Stimulated activated CD4-positive, alpha-beta T cell treated with anti-CD3 and anti-CD28 coated beads, Interleukin-15, amount 100 ng/mL, for 1 hour (primary cell): ENCODE results near the gene C1orf159.

Source experiments
- DNase-seq, 2 donors: peaks; one replicate each; pipeline ENCODE4 v3.0.0-alpha.2; 2020; ENCODE audit warnings: low read depth in 1 of 2, low spot score in 1 of 2

The C1orf159 gene

DNA sequence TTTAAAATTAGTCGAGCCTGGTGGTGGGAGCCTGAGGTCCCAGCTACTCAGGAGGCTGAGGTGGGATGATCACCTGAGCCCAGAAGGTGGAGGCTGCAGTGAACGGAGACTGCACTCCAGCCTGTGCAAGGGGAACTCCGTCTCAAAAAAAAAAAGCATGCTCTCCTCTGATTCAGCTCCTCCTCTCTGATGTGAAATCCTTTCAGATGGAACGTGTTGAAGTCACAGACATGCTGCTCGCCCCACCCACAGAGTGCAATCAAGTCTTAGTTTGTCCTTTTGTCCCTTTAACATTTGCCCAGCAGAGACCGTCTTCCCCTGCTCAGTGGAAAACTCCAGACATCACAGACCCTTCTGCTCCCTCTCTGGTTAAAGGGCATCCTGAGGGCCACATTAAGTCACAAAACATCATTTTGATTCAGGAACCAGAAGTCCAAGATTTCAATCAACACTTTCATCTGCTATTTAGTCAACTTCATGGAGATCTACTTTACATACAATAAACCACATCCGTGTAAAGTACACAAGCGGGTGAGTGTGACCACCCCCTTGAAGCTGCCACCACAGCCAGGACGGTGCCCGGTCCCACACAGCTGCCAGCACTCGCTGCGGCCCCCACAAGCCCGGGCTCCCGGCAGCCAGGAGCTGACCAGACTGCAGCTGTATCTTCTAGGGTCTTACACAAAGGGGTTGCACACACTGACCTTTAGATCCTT lies 22.8 kb downstream of the C1orf159 start:
- no peak for DNase-seq

DNA sequence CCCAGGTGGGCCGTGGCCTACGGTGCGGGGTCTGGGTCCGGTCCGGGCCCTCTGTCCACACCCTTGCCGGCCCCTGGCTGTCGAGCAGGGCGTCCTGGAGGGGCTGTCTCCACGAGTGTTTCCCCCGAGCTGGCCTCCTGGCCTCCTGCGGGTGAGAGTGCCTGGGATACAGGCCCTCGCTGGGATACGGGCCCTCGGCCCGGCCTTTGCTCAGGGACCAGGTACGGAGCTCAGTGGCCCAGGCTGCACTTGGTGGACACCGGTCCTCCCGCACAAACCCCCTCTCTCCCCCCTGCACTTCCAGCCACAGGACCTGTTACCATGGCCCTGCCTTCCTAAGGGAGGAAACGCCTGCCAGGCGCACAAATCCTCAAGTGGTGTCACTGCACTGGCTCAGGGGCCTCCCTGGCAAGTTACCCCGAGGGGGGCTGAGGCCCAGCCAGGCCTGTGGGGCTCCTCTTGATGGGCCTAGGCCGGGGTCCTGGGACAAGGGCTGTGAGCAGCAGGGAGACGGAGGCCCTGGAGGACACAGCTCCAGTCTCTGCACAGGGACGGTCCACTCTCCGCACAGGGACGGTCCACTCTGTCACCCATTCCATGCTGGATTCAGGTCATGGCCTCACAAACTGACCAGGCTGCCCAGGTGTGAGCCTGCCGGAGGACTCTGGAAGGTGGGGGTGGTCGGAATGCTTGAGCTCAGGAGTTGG lies 23.6 kb downstream of the C1orf159 start:
- DNase-seq = no peak

DNA sequence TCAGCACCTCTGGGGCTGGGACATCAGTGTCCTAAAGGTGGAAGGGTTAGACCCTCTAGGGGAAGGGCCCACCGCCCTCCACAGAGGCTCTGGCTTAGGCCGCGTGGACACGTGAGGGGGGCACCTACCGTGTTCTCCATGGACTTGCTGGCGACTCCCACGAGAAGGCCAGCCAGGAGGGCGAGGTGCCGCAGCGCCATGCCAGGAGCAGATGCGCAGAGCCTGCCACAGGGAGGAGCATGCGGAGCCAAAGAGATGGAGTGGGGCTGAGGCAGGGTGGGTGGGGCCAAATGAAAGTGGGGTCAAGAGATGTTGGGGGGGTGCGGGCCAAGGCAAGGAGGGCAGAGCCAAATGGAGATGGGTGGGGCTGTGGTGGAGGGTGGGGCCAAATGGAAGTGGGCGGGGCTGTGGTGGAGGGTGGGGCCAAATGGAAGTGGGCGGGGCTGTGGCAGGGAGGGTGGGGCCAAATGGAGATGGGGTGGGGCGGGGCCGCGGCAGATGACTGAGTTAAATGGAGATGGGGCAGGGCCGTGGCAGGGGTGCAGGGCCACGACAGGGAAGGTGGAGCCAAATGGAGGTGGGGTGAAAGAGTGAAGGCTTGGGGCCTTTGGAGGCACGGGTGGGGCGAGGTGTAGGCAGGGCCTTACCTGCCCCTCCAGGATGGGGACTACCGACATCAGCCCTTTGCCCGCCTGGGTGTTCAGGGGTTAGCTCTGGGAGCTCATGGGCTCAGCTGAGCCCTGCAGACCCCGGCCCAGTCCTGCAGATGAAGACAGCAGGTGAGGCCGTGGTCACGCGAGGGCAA lies 24.3 kb downstream of the C1orf159 start:
- DNase-seq = no peak

DNA sequence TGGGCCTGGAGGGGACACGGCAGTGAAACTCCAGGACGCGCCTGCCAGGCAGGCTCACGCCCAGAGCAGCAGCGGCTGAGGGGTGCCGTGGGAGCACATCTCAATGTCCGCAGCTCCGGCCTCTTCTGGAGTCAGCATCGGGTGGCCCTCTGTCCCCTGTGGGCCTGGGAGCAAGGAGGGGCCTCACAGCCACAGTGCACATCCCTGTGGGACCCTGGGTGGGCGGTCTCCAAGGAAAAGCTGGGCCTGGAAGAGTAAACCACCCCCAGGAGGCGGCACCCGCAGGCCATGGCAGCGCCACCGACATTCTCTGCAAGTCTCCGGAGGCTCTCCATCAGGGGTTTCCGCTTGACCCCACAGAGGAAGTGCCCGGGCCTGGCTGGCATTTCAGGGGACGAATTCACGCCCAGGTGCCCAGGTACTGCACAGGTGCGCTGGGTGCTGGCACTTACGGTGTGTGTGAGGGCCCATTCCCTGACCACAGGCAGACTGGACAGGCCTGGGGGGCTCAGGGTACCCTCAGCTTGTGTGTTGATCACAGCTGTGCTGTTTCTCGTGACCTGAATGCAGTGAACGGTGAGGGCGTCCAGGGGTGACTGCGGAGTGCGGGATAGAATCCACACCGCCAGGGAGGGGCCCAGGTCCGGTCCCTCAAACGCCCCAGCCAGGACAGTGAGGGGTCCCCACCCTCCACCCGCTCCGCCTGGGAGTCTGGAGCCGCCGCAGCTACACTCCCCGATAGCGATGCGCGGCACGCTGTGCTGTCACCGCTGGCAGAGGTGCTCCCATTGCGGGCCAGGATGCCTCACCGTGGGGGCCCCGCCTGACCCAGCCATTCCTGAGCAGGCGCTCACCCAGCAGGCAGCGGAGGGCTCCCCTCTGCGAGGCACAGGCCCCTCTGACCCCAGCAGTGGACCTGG lies 25.2 kb downstream of the C1orf159 start:
- no peak for DNase-seq

DNA sequence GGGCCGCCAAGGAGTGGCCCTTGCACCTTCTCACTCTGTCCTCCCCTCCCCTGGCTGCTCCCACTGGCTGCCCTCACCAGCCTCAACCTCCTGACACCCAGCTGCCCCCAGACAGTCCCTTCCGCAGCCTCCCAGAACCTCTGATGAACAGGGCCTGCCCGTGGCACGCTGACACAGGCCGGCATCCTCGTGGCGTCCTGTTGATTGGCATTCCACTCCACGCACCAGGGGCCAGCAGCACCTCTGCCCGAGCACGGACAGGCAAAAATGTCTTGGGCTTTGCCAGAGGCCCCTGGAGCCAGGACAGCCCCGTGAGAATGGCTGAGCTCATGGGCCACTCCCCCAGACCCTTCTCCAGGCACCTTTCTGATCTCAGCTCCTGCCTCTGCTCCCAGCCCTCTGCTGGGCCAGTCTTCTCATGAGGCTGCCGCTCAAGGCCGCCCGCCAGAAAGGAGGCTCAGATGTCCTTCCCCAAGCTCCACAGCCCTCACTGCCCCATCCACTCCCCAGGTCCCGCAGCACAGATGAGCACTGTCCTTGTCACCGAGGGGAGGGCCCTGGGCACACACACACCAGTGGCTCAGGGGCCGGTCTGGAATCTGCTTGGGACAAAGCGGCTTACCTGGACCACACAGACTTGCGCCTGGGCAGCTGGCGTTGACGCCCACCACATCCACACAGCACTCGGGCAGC lies 26.0 kb downstream of the C1orf159 start:
- no peak for DNase-seq

DNA sequence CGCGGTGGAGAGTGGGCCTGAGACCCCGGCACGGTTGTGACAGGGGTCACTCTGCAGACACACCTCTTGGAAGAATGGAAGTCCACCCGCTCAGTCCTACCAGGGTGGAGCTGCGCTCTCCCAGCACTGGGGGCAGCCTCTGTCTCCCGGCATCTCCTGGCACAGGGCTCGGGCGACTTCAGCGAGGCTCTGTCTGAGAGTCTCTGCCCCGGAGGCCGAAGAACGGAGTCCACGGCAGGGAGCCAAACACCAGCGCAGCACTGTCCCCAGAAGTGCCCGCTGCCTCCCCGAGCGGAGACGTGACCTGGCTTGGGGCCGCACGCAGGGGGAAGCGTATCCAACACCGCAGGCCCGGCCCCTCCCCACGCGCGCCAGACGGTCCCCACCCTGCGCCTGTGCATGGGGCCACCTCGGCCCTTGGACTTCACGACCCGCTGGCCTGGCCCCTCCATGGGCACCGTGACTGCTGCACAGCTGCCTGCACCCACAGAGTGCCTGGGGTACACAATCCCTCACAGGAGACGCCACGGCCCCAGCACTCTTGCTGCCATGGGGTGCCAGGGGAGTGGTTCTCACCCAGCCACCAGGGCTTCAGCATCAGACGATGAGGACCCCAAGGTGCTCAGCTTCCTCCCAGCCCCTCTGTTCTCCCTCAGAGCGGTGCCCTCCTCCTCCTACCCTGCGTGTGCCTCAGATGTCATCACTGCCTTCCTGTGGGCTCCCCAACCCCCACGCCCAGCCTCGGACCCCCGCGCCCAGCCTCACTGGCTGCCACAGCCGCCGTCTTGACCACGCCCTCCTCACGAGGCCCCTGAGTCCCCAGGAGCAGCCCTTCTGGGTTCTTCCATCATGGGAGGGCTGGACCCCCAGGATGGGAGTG lies 26.8 kb downstream of the C1orf159 start:
- no peak for DNase-seq

DNA sequence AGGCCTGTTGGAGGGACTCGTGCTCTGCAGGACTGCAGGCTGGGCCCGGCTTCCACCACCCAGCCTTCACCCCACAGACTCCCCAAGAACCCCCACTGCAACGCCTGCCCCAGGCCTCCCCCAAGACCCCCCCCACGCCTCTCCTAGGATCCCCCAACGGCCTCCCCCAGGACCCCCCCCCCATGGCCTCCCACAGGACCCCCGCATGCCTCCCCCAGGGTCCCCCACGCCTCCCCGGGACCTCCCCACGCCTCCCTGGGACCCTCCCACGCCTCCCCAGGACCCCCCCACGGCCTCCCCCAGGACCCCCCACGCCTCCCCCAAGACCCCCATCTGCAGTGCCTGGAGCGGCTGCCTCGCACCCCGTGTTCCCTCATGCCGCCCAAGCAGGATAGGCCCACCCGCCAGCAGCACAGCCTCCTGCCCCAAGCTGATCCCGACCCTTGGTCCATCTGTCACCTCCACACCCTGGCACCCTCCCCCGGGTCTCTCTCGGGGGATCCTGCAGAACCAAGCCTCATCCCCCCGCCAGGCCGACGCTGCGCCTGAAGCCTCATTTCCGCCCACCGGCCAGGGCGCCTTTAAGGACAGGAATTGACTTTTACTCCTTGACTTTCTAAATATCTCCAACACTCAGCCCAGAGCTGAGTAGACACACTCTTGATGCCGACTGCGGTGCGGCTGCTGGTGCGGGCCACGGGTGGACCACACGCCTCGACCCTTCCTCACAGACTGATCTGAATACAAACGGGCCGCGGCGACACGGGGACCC lies 27.7 kb downstream of the C1orf159 start:
- no peak for DNase-seq

DNA sequence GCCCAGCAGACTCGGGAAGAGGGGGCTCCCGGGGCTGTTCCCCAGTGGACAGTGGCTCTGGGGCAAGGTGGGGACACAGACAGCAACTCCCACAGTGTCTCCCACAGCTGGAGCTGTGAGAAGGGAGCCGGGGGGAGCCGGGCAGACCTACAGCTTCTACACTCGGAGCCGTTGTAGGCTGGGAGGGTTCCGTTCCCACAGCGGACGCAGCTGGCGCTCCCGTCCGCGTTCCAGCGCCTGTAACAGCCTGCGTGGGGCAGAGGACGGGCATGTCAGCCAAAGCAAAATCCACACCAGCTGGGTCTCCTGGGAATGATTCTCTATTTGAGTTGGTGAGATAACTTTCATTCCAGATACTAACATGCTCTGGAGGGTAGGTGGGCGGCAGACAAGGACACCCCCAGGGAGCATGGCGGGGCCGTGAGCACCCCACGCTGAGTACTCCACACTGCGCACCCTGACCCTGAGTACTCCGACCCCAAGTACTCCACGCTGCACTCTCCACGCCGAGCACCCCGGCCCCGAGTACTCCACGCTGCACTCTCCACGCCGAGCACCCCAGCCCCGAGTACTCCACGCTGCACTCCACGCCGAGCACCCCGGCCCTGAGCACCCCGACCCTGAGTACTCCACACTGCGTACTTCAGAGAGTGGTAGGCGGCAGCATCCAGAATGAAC lies 28.4 kb downstream of the C1orf159 start:
- DNase-seq = no peak

DNA sequence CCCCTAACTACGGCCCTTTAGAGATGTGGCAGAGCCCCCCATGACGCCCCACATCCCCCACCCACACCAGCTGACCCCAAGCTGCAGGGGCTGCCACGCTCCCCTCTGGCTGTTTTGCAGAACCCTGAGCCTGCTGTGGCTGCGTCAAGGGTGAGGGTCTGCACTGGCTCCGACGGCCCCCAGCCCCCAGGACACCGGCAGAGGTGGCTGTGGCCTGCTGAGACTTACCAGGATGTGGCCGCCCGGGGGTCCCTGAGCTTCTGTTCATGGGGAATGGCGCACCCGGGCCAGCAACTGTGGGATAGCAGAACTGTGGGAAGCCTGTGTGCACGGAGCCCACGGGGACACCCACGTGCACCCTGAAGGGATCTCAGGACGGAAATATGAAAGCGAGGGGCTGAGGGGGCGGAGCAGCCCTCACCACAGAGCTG lies 29.0 kb downstream of the C1orf159 start:
- no peak for DNase-seq

DNA sequence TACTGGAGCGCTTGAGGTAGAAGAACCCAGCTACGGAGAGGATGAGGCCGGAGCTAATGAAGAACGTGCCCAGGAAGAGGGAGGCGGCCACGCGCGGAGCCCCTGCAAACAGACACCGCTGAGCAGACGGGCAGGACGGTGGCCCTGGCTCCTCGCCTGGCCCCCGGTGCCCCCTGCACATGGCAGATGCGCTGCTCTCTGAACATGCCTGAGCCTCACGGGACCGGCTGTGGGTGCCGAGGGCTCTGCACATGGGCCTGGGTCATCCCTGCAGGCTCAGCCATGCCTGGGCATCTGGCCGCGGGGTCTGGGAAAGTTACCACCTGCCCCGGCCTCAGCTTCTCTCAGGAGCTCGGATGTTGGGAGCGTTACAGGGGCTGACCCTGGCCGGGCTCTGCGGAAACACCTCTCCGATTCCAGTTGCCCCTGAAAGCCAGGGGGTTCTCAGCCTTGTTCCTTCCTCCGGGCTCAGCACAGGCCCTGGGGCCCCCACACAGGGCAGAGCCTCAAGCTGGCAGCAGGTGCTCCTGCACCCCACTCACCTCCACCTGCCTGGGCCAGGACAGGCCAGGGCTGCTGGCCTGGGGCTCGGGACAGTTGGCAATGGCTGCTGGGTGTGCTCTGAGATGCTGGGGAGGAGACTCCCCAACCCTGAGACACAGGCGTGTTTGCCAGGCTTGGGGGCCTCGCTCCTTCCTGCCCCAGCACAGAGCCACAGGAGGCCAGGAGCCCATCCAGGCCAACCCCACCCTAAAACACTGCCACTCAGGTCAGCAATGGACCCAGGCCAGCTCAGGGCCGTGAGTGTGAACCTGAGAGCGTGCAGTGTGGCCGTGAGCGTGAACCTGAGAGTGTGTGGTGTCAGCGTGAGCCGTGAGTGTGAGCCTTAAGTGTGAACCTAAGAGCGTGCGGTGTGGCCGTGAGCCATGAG lies 29.7 kb downstream of the C1orf159 start:
- no peak for DNase-seq

DNA sequence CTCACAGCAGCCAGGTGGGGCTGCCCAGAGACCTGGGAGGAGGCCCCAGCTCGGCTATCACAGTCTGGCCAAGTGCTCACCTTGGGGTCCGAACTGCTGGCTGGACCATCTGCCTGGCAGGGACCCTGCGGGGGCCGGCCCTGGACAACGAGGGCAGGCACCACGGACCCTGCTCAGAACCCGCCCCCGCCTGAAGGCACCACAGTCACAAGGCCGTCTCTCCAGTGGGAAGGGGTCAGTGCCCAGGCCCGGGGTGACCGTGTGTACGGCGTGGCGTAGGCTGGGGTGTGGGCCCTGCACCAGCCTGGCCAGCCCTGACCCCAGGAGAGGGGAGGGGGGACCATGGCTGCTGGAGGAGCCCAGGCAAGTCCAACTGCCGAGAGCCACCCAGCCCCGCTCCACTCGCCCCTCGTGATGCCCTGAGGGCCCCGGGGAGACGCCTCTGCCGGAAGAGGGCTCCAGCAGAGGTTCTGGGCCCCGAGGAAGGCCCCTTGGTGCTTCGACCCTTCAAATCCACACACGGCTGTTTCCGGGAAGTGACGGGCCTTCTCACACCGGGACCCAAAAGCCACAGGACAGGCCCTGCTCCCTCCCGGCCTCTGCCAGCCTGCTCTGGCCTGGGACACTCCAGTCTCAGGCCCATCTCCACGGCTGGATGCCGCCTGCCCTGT lies 30.6 kb downstream of the C1orf159 start:
- no peak for DNase-seq

DNA sequence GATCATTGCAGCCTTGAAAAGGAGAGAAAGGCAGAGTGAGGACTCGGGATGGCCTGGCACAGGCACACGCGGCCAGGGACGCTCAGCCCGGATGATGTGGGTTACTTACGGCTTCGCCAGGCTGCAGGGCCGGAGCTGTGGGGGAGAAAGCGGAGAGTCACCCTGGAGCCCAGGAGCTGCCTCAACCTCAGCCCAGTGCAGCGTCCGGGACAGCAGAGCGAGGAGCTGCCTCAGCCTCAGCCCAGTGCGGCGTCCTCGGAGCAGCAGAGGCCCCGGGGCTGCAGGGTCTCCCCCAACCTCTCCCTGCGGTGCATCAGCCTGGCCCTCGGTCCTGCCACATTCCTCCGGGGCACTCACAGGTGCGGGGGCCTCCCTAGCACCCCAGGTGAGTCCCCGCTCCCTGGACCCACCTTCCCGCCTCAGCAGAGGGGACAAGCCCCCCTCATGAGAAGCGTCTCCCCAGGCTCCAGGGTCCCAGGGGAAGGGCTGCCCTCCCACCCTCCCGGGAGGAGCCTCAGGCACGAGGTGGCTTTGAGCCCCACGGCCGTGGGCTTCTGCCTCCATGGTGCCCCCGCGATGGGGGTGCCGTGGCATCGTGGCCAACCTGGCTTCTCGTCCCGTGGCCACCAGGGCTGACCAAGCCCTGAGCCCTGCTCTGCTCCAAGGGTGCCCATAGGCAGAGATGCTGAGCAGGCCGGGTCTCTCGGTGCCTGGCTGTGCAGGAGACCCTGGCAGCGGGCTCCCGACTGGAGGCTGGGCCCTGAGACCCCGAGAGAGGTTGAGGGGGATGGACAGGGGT lies 31.3 kb downstream of the C1orf159 start:
- DNase-seq = no peak

DNA sequence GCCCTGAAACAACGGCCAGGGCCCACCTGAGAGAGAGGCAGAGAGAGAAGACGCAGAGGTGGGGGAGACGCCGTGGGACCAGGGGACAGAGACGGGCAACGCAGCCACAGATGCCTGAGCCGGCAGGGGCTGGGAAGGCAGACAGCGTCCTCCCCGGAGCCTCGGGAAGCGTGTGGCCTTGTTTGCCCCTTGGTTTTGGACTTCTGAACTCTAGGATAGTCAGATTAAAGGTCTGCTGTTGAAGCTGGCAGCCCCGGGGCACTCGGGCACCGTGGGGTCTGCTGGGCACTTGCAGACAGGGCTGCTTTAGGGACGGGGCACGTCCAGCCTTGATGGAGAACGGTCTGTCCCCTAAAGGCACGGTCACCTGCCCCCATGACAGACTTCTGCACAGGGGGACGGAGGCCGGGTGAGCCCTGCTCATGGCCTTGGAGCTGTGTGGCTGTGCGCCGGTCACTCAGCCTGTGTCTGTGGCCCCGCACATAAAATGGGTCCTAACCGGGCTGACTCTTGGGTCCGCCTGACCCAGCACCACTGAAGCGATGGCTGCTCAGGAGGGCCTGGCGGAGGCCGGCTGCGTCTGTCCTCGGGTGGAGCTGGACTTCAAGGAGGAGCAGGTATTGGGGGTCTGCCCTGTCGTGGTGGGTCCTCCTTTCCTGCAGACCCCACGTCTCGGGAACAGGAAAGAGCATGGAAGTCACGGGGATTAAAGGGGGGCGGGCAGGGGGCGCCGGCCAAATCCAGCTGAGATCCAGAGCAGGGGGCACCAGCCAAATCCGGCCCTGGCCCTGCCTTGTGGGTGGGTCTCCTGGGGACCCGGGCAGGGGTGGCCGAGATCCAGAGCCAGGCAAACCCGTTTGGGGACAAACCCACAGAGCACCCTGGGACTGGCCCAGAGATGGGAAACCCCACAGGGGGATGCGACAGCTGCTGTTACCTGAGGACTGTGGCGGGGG lies 32.2 kb downstream of the C1orf159 start:
- no peak for DNase-seq

DNA sequence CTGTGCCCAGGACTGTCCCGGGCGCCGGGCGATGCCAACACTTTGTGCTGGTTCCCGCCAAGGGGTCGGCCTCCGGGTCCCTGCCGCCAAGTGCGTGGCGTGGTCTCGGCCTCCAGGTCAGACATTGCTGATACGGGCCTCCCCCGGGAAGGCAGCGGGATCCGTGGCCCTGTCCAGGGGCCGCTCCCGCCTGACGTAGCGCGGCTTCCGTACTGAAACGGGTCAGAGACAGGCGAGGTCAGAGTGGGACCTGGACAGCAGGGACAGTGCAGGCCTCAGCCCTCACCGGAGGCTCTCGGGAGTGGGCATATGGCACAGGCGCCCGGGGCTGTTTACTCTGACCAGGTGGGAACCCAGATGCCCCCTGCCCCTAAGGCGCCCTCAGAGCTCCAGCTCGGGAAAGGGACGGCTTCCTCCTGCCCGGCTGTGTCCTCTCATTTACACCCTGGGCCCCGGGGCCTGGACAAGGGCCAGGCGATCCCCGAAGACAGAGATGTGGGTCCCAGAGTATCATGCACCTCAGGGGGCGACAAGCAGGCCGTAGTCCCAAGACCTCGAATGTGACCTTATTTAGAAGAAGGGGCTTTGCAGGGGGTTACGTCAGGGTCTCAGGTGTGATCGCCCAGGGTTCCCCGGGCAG lies 33.0 kb downstream of the C1orf159 start:
- no peak for DNase-seq
